Panc1 (cell line): ENCODE measurements around the gene JPH3.

Experiments used
- POLR2AphosphoS5 ChIP-seq: IDR thresholded peaks from 2 replicates; pipeline ENCODE4 v1.6.1; 2012; ENCODE audit warnings: mild to moderate bottlenecking, low read depth, low read length, moderate library complexity
- TCF7L2 ChIP-seq: IDR thresholded peaks from 2 replicates; pipeline ENCODE4 v1.6.1; 2011; ENCODE audit warnings: mild to moderate bottlenecking, low read depth, low read length, inconsistent platforms
- TF ChIP-seq, protein P1 (sequence below): fragments of 450-650 bp; IDR thresholded peaks from 2 replicates; pipeline ENCODE4 v1.5.1; 2017; ENCODE audit warnings: mild to moderate bottlenecking

DNA sequence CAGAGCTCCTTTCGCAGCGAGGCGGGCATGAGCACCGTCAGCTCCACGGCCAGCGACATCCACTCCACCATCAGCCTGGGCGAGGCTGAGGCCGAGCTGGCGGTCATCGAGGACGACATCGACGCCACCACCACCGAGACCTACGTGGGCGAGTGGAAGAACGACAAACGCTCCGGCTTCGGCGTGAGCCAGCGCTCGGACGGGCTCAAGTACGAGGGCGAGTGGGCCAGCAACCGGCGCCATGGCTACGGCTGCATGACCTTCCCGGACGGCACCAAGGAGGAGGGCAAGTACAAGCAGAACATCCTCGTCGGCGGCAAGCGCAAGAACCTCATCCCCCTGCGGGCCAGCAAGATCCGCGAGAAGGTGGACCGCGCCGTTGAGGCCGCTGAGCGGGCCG lies 42.3 kb downstream of the JPH3 start:
- no peak for TF ChIP-seq POLR2AphosphoS5
- no peak for TF ChIP-seq TCF7L2
- TF ChIP-seq, protein P1, sequence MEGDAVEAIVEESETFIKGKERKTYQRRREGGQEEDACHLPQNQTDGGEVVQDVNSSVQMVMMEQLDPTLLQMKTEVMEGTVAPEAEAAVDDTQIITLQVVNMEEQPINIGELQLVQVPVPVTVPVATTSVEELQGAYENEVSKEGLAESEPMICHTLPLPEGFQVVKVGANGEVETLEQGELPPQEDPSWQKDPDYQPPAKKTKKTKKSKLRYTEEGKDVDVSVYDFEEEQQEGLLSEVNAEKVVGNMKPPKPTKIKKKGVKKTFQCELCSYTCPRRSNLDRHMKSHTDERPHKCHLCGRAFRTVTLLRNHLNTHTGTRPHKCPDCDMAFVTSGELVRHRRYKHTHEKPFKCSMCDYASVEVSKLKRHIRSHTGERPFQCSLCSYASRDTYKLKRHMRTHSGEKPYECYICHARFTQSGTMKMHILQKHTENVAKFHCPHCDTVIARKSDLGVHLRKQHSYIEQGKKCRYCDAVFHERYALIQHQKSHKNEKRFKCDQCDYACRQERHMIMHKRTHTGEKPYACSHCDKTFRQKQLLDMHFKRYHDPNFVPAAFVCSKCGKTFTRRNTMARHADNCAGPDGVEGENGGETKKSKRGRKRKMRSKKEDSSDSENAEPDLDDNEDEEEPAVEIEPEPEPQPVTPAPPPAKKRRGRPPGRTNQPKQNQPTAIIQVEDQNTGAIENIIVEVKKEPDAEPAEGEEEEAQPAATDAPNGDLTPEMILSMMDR, result no peak
